Nephron (organoid): ENCODE measurements around the gene FGFBP1.
A peak's percentile ranks its signal among the peaks of the same experiment; 100 is the strongest.

Source experiments
- H3K27ac Mint-ChIP-seq, 3 experiments: 2 replicates each; pipeline ENCODE4 v1.8.0; 2020; ENCODE audit warnings: mixed read lengths in 3 of 3, mild to moderate bottlenecking in 2 of 3, moderate library complexity in 1 of 3
- H3K27me3 Mint-ChIP-seq: 2 replicates; pipeline ENCODE4 v1.8.0; 2021; ENCODE audit warnings: low read depth, mild to moderate bottlenecking, moderate library complexity, mixed read lengths
- H3K36me3 Mint-ChIP-seq: 2 replicates; pipeline ENCODE4 v1.8.0; 2020; ENCODE audit warnings: low read depth, mixed read lengths
- H3K4me1 Mint-ChIP-seq: 2 replicates; pipeline ENCODE4 v1.8.0; 2020; ENCODE audit warnings: mixed read lengths
- H3K4me3 Mint-ChIP-seq, 3 experiments: 2 replicates each; pipeline ENCODE4 v1.8.0; 2020; ENCODE audit warnings: mild to moderate bottlenecking in 3 of 3, mixed read lengths in 3 of 3, moderate library complexity in 2 of 3
- H3K9me3 Mint-ChIP-seq: 2 replicates; pipeline ENCODE4 v1.8.0; 2020; ENCODE audit warnings: mixed read lengths
- TF ChIP-seq, protein P1 (sequence below), 3 experiments: fragments of 200-600 bp; sonication (generic); IDR thresholded peaks; one replicate each; pipeline ENCODE4 v1.5.0; 2021; ENCODE audit warnings: antibody characterized with exemption in 3 of 3; ENCODE audit not compliant: unreplicated experiment in 3 of 3

Gene FGFBP1

GRCh38 chr4:15976456-15977447 lies 38.2 kb upstream of the FGFBP1 start:
- no peaks in the 10 kb centered on the region for H3K4me1 Mint-ChIP-seq
- H3K4me3 Mint-ChIP-seq: no peak overlapping the region
- H3K36me3 Mint-ChIP-seq: peaks cover 6% of the 10 kb centered on the region
- no peaks in the 10 kb centered on the region for H3K27me3 Mint-ChIP-seq
- TF ChIP-seq, protein P1, sequence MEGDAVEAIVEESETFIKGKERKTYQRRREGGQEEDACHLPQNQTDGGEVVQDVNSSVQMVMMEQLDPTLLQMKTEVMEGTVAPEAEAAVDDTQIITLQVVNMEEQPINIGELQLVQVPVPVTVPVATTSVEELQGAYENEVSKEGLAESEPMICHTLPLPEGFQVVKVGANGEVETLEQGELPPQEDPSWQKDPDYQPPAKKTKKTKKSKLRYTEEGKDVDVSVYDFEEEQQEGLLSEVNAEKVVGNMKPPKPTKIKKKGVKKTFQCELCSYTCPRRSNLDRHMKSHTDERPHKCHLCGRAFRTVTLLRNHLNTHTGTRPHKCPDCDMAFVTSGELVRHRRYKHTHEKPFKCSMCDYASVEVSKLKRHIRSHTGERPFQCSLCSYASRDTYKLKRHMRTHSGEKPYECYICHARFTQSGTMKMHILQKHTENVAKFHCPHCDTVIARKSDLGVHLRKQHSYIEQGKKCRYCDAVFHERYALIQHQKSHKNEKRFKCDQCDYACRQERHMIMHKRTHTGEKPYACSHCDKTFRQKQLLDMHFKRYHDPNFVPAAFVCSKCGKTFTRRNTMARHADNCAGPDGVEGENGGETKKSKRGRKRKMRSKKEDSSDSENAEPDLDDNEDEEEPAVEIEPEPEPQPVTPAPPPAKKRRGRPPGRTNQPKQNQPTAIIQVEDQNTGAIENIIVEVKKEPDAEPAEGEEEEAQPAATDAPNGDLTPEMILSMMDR (IDR thresholded peaks at IDR 0.05; ENCODE audit: unreplicated experiment in 3 of 3): no peak
- H3K27ac Mint-ChIP-seq: peak overlapping the region in 1 of 3 experiments; percentile 1
- H3K9me3 Mint-ChIP-seq: no peaks in the 10 kb centered on the region

DNA sequence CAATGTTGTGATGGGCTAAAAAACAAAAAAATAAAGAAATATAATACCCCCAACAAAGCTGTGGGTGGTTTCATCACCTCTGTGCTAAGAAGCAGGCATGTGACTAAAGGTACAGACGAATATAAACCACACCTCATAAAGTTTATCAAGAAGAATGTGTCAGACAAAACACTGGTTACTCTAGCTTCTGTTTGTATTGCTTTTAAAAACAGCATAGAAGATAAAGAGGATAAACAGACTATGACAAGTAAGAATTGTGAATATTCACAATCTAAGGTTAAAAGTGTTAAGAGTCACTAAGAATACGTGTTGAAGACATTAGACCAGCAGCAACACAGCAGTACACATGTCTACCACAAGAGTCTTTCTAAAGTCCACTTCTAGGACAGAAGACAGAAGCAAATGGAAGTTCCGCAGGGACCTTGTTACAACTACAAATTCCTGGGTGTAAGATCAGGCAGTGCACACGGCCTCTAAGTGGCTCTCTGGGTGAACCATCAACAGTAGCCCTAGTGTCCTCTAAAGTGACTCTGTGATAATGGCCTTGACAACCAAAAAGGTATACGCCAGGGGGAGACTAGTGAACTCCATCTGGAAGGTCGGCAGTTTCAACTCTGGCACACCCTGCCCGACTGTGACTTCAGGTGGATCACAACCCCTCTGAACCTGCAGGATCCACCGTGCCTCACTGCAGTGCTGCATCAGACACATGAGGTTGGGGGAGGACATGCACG lies 32.7 kb upstream of the FGFBP1 start:
- H3K4me3 Mint-ChIP-seq: no peak overlapping the region
- no peak overlapping the region for H3K27ac Mint-ChIP-seq
- no peaks in the 10 kb centered on the region for H3K4me1 Mint-ChIP-seq

GRCh38 chr4:15968551-15969300 lies 30.2 kb upstream of the FGFBP1 start:
- peaks cover 18% of the 10 kb centered on the region for H3K36me3 Mint-ChIP-seq
- peaks cover 10% of the 10 kb centered on the region for H3K9me3 Mint-ChIP-seq
- H3K4me1 Mint-ChIP-seq: no peaks in the 10 kb centered on the region
- H3K27me3 Mint-ChIP-seq: peaks cover 3% of the 10 kb centered on the region
- TF ChIP-seq, protein P1 (IDR thresholded peaks at IDR 0.05; ENCODE audit: unreplicated experiment in 3 of 3): no peak
- no peak overlapping the region for H3K27ac Mint-ChIP-seq
- no peak overlapping the region for H3K4me3 Mint-ChIP-seq

More for the DNA sequence above, 32.7 kb upstream of the FGFBP1 start:
- TF ChIP-seq, protein P1 (IDR thresholded peaks at IDR 0.05; ENCODE audit: unreplicated experiment in 3 of 3): no peak
- peaks cover 16% of the 10 kb centered on the region for H3K36me3 Mint-ChIP-seq
- peaks cover 8% of the 10 kb centered on the region for H3K9me3 Mint-ChIP-seq
- peaks cover 1% of the 10 kb centered on the region for H3K27me3 Mint-ChIP-seq

DNA sequence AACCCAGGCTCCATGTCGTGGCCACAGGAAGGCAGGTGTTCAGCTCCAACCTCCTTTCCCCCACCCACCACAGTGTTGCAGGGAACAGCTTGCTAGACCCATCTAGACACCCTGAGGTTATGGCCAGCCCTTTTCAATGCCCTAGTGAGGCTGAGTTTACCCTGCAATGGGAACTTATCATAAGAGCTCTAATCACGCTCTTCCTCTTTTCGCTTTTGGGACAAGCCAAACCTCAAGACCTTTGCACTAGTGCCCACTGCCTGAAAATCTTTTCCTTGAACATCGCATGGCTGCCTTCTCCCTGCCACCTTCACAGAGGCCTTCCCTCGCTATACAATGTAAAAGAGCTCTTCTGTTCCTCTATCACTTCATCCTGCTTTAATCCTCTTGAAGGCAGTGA lies 26.8 kb upstream of the FGFBP1 start:
- H3K27ac Mint-ChIP-seq: no peak overlapping the region
- TF ChIP-seq, protein P1 (IDR thresholded peaks at IDR 0.05; ENCODE audit: unreplicated experiment in 3 of 3): no peak
- no peak overlapping the region for H3K4me3 Mint-ChIP-seq
- peaks cover 18% of the 10 kb centered on the region for H3K36me3 Mint-ChIP-seq
- H3K27me3 Mint-ChIP-seq: peaks cover 6% of the 10 kb centered on the region
- H3K4me1 Mint-ChIP-seq: peaks cover 18% of the 10 kb centered on the region
- peaks cover 10% of the 10 kb centered on the region for H3K9me3 Mint-ChIP-seq

GRCh38 chr4:15964159-15964558 lies 25.6 kb upstream of the FGFBP1 start:
- Mint-ChIP-seq H3K27me3 (peaks cover 6% of the 10 kb centered on the region), H3K36me3 (peaks cover 18% of the 10 kb centered on the region), H3K4me3 (no peak overlapping the region), H3K4me1 (peaks cover 22% of the 10 kb centered on the region), H3K9me3 (peaks cover 10% of the 10 kb centered on the region), H3K27ac (no peak overlapping the region)
- TF ChIP-seq, protein P1 (IDR thresholded peaks at IDR 0.05; ENCODE audit: unreplicated experiment in 3 of 3): no peak
